ENCODE results near the gene HSDL1.

GRCh38 chr16:84193480-84193879 lies 48.5 kb upstream of the HSDL1 start:
- TF ChIP-seq POLR2A (IDR thresholded peaks at IDR 0.05) = no peak
- no peak for TF ChIP-seq CTCF (IDR thresholded peaks at IDR 0.05 in 4 of 5, conservative IDR thresholded peaks at IDR 0.05 in 1 of 5)
